HG02759 (cell line): ENCODE measurements around the gene ACBD4.
A peak's percentile ranks its signal among the peaks of the same experiment; 100 is the strongest.

Source experiments
- ATAC-seq: cut with Tn5 transposase; IDR thresholded peaks from one replicate; pipeline ENCODE4 v1.9.1; 2021; ENCODE audit warnings: mild to moderate bottlenecking, moderate library complexity; ENCODE audit not compliant: unreplicated experiment

The ACBD4 gene

GRCh38 chr17:45135192-45135977, at the start of gene ACBD4:
TSS of gene ACBD4 (plus strand) at chr17:45135687. CDS start at chr17:45136145, 458 bp downstream.
- peak; percentile 73 for ATAC-seq

GRCh38 chr17:45086391-45086790, 49.1 kb upstream of the ACBD4 start:
- ATAC-seq, result no peak

- no peak for ATAC-seq
Measured at GRCh38 chr17:45086865-45087503, 48.5 kb upstream of the ACBD4 start.

GRCh38 chr17:45087504-45087975, 47.9 kb upstream of the ACBD4 start:
- no peak for ATAC-seq

GRCh38 chr17:45087978-45088377, 47.5 kb upstream of the ACBD4 start:
- ATAC-seq, result no peak

- no peak for ATAC-seq
Measured at GRCh38 chr17:45088741-45089140, 46.7 kb upstream of the ACBD4 start.

GRCh38 chr17:45090711-45091110, 44.8 kb upstream of the ACBD4 start:
- no peak for ATAC-seq

- no peak for ATAC-seq
Measured at GRCh38 chr17:45091778-45092425, 43.6 kb upstream of the ACBD4 start.

- no peak for ATAC-seq
Measured at GRCh38 chr17:45092911-45093430, 42.5 kb upstream of the ACBD4 start.

- no peak for ATAC-seq
Measured at GRCh38 chr17:45093444-45094110, 41.9 kb upstream of the ACBD4 start.

- ATAC-seq, result no peak
Measured at GRCh38 chr17:45096141-45096540, 39.3 kb upstream of the ACBD4 start.

GRCh38 chr17:45096926-45097325, 38.6 kb upstream of the ACBD4 start:
- no peak for ATAC-seq

GRCh38 chr17:45098081-45098868, 37.2 kb upstream of the ACBD4 start:
- no peak for ATAC-seq

- ATAC-seq, result no peak
Measured at GRCh38 chr17:45098869-45099616, 36.4 kb upstream of the ACBD4 start.

- ATAC-seq, result no peak
Measured at GRCh38 chr17:45101546-45101882, 34.0 kb upstream of the ACBD4 start.

- ATAC-seq, result no peak
Measured at GRCh38 chr17:45101883-45102811, 33.3 kb upstream of the ACBD4 start.

GRCh38 chr17:45102856-45103255, 32.6 kb upstream of the ACBD4 start:
- ATAC-seq, result no peak

GRCh38 chr17:45103269-45103795, 32.2 kb upstream of the ACBD4 start:
- no peak for ATAC-seq
